GM18498 (cell line): ENCODE results near the gene DGKD.

Source experiments
- ATAC-seq: cut with Tn5 transposase; IDR thresholded peaks from one replicate; pipeline ENCODE4 v1.9.1; 2021; ENCODE audit warnings: mild to moderate bottlenecking, moderate library complexity; ENCODE audit not compliant: unreplicated experiment

The DGKD gene, protein sequence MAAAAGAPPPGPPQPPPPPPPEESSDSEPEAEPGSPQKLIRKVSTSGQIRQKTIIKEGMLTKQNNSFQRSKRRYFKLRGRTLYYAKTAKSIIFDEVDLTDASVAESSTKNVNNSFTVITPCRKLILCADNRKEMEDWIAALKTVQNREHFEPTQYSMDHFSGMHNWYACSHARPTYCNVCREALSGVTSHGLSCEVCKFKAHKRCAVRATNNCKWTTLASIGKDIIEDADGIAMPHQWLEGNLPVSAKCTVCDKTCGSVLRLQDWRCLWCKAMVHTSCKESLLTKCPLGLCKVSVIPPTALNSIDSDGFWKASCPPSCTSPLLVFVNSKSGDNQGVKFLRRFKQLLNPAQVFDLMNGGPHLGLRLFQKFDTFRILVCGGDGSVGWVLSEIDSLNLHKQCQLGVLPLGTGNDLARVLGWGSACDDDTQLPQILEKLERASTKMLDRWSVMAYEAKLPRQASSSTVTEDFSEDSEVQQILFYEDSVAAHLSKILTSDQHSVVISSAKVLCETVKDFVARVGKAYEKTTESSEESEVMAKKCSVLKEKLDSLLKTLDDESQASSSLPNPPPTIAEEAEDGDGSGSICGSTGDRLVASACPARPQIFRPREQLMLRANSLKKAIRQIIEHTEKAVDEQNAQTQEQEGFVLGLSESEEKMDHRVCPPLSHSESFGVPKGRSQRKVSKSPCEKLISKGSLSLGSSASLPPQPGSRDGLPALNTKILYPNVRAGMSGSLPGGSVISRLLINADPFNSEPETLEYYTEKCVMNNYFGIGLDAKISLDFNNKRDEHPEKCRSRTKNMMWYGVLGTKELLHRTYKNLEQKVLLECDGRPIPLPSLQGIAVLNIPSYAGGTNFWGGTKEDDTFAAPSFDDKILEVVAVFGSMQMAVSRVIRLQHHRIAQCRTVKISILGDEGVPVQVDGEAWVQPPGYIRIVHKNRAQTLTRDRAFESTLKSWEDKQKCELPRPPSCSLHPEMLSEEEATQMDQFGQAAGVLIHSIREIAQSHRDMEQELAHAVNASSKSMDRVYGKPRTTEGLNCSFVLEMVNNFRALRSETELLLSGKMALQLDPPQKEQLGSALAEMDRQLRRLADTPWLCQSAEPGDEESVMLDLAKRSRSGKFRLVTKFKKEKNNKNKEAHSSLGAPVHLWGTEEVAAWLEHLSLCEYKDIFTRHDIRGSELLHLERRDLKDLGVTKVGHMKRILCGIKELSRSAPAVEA

GRCh38 chr2:233353769-233354499 is at the start of gene DGKD:
TSS of gene DGKD (plus strand) at chr2:233354494. CDS start at chr2:233354519, 25 bp downstream.
- peak; percentile 61 for ATAC-seq

- no peak for ATAC-seq
Observed at GRCh38 chr2:233307565-233307964, 46.7 kb upstream of the DGKD start, which contains the start of gene SAG. TSS of gene SAG (plus strand) at chr2:233307816. CDS start at chr2:233309190, 1,374 bp downstream.

DNA sequence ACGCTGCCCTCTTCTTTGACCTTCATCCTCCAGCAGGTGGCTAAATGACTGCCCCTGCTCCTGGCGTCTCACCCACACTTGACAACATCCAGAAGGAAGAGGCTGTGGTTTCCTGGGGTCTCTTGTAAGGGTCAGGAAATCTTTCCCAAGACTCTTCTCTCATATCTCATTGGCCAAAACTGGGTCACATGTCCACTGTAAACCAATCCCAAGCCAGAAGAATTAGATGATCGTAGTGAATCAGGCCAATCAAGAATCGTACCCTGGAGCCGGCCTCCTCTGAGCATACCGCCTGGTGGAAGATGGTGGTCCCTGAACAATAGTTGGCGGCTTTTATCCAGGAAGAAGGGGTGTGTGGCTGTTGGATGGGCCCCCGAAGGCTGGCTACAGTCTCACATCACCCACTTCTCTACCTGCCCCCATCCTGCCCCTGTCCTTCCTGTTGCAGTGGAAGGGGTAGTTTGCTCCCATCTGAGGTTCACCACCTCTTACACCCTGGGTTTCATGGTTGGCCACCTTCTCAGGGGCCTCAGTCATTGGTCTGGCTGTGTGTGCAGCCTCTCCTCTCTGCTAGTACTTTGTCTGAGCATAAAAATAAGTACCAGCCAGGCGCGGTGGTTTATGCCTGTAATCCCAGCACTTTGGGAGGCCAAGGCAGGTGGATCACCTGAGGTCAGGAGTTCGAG is 42.9 kb upstream of the DGKD start:
- no peak for ATAC-seq

- ATAC-seq = no peak
Observed at GRCh38 chr2:233312874-233313273, 41.4 kb upstream of the DGKD start.

- ATAC-seq = no peak
Observed at GRCh38 chr2:233314180-233314925, 39.9 kb upstream of the DGKD start.

DNA sequence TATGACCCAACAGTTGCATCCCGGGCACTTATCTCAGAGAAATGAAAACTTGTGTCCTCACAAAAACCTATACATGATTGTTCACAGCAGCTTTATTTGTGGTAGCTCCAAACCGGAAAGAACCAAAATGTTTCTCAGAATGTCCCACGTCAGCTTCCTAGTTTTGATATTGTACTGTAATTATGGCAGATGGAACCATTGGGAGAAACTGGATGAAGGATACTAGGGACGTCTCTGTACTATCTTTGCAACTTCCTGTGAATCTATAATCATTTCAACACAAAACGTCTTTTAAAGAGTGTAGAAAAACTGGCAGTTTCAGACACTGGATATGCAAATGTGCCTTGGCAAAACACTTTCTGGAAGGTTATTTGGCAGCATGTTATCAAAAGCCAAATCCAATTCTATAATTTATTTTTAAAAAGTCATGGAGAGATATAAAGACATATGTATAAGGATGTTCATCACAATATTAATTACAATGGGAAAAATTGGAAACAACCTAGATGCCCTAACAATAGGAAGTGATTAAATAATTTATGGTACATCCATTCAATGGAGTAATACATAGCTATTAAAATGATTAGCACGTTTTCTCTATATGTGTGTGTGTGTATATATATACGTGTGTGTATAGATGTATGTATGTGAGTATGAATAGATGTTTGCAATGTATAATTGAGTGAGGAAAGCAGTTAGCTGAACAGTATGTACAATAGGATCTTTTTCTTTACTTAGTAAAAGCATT is 36.9 kb upstream of the DGKD start:
- ATAC-seq = no peak

- no peak for ATAC-seq
Observed at GRCh38 chr2:233319256-233319655, 35.0 kb upstream of the DGKD start.

DNA sequence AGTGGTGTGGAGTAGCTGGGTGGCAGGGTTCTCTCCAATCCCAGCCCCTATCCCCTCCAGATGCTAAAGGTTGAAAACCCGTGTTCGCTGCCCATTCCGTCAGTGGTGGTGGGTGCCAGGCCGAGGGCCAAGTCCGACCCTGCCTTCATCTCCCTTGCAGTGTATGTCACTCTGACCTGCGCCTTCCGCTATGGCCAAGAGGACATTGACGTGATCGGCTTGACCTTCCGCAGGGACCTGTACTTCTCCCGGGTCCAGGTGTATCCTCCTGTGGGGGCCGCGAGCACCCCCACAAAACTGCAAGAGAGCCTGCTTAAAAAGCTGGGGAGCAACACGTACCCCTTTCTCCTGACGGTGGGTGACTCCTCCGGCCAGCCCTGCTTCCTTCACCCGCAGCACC is 33.8 kb upstream of the DGKD start:
- ATAC-seq = no peak

- ATAC-seq = no peak
Observed at GRCh38 chr2:233321166-233321565, 33.1 kb upstream of the DGKD start.

GRCh38 chr2:233323851-233324250 is 30.4 kb upstream of the DGKD start:
- no peak for ATAC-seq

DNA sequence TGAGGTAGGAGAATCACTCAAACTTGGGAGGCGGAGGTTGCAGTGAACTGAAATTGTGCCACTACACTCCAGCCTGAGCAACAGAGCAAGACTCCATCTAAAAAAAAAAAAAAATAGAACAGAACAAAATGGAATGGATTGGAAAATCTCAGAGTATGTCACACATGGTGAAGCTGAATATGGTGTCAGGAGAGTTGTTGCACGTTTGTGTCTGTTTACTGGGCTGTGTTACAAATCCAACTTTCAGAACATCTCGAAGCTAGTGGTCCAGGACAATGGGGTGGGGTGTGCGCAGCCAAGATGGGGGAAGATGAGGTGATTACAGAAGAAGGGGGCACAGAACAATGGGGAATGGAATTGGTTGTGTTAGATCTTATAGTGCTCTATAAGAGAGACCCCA is 29.0 kb upstream of the DGKD start:
- no peak for ATAC-seq

DNA sequence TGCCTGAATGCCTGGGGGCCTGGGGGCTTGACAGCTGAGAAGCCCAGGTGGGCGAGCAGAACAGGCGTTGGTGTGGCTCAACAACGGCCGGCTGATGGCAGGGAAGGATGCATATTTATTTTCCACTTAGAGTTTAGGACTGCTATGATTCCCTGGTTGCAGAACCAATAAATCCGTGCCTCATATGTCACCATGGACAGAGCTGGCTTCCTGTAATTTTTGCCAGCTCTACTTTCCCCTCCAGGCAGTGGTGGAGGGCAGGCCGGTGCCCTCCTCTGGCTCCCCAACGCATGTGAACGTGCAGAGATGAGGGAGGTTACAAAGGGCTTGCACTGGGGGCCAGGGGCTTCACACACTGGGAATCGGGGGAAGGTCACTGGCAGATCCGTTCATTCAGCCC is 28.5 kb upstream of the DGKD start:
- ATAC-seq = no peak

DNA sequence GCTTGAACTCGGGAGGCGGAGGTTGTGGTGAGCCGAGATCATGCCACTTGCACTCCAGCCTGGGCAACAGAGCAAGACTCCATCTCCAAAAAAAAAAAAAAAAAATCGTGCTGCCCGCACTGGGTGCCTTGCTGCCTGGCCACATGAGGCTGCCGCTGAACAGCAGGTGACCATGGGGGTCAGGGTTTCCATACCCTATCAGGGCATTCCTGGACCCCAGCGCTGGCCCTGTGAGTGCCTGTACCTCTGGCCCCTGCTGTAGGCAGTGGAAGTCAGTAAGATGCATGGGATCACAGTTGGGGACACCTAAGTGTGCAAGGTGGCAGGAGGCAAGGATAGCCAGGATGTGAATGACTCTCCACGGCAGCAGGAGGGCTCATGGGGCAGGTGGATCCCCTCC is 27.8 kb upstream of the DGKD start:
- no peak for ATAC-seq

DNA sequence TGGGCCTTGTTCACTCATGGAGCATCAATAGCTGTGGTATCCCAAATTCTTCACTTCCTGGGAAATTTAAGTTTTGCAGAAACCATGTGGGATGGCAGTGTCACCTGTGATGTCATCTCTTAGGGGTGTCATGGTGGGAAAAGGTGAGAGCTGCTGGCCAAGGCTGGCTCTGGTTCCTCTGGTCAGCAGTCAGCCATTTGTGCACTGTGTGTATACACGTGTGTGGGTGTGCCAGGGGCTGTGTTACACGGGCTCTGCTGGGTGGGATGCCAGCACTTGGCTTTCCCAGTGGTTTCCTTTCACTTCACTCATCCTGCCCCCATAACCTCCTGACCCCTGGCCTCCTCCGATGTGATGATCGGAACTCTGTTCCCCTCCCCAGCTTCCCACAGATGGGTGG is 25.4 kb upstream of the DGKD start:
- ATAC-seq = no peak

DNA sequence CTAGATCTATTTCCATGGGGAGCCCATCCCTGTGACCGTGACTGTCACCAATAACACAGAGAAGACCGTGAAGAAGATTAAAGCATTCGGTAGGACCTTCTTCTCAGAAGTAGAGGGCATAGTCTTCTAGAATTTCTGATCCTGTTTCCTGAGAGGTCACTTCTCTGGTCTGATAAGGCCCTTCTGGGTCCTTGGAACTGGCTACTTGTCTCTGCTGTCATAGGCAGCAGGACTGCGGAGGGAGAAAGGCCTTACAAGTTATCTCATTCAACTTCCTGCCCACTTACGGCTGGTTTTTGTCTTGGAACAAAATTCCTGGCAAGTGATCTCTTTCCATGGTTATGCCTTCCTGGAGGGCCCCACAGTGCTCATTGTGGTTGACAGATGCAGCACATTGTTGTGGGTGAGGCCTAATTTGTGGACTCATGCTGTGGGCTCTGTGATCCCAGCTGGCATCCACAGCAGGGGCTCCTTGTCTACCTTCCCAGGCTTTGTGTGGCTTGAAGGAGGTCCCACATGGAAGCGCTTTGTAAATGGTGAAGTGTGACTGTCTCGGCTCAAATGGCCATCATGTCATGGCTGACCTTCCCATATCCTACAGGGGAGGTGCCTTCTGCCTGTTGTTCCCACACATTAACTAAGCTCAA is 24.7 kb upstream of the DGKD start:
- no peak for ATAC-seq

DNA sequence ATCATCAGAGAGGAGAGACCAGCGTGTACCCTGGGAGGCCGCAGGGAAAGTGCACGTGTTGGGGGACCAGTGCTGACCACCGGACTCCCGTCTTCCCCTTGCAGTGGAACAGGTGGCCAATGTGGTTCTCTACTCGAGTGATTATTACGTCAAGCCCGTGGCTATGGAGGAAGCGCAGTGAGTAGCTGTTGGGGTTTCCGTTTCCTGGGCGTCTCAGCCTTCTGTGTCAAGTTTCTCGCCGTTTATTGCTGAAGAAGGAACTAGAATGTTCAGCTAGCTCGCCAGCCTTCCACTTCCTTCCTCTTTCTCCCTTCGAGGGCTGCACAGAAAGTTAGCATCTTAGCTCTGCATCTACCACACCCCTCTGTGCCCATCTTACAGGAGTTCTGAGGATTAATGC is 22.8 kb upstream of the DGKD start:
- peak; percentile 92 for ATAC-seq

- no peak for ATAC-seq
Observed at GRCh38 chr2:233332125-233332524, 22.2 kb upstream of the DGKD start.

DNA sequence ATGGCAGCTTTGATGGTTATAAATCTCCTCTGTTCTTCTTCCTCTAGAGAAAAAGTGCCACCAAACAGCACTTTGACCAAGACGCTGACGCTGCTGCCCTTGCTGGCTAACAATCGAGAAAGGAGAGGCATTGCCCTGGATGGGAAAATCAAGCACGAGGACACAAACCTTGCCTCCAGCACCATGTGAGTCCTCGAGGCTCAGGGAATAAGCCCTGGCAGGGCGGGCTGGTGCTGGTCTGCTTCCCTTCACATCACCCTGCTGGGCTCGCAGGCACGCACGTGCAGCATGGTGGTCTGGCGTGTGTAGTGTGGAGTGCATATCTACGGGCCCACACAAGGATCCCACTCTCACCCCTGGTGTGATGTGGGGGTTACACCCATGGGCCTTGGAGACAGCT is 19.4 kb upstream of the DGKD start:
- ATAC-seq = no peak
